ENCODE measurements around the gene MPP2.
"Not testable (repeated sequence)": the region's sequence is repeated elsewhere in the genome, so short reads cannot be mapped to it uniquely, and the experiment has no call there.

DNA sequence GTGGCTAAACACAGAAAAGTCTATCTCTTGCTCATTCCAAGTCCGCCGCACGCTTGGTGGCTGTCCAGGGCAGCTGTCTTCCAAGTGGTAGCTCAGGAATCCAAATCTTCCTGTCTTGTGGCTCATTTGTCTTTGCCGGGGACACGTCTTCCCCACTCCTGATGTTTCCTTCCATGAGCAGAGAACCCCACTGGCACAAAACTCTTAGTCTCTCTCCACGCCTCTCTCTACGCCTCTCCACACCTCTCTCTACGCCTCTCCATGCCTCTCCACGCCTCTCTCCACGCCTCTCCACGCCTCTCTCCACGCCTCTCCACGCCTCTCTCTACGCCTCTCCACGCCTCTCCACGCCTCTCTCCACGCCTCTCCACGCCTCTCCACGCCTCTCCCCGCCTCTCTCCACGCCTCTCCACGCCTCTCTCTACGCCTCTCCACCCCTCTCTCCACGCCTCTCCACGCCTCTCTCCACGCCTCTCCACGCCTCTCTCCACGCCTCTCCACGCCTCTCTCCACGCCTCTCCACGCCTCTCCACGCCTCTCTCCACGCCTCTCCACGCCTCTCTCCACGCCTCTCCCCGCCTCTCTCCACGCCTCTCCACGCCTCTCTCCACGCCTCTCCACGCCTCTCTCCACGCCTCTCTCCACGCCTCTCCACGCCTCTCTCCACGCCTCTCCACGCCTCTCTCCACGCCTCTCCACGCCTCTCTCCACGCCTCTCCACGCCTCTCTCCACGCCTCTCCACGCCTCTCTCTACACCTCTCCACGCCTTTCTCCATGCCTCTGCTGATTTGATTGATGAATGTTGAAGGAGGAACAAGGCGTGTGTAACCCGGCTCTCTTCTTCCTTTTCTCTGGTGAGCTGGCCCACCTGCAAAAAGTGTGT, 65.0 kb downstream of the MPP2 start:
- TF ChIP-seq, protein P1, sequence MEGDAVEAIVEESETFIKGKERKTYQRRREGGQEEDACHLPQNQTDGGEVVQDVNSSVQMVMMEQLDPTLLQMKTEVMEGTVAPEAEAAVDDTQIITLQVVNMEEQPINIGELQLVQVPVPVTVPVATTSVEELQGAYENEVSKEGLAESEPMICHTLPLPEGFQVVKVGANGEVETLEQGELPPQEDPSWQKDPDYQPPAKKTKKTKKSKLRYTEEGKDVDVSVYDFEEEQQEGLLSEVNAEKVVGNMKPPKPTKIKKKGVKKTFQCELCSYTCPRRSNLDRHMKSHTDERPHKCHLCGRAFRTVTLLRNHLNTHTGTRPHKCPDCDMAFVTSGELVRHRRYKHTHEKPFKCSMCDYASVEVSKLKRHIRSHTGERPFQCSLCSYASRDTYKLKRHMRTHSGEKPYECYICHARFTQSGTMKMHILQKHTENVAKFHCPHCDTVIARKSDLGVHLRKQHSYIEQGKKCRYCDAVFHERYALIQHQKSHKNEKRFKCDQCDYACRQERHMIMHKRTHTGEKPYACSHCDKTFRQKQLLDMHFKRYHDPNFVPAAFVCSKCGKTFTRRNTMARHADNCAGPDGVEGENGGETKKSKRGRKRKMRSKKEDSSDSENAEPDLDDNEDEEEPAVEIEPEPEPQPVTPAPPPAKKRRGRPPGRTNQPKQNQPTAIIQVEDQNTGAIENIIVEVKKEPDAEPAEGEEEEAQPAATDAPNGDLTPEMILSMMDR (conservative IDR thresholded peaks at IDR 0.05; ENCODE audit: low read depth, low read length) = not testable (repeated sequence)
- not testable (repeated sequence) for TF ChIP-seq EZH2 (IDR thresholded peaks at IDR 0.05; ENCODE audit: borderline replicate concordance, low read depth, low read length, poor library complexity, severe bottlenecking)
